ENCODE results near the gene OR1L8.

- no peak for TF ChIP-seq CTCF (IDR thresholded peaks at IDR 0.05)
- no peak for TF ChIP-seq POLR2A (IDR thresholded peaks at IDR 0.05)
- TF ChIP-seq POLR2AphosphoS5 (IDR thresholded peaks at IDR 0.05), result no peak
Measured at GRCh38 chr9:122605691-122606090, 22.5 kb upstream of the OR1L8 start.
